Sigmoid colon (tissue), 7 donors: Measurements from ENCODE around the gene ZNF362. TPM values are rescaled to one million over a fixed set of nuclear protein-coding genes. Genes with fewer than 3 reads are reported as not detected.
"Not testable (repeated sequence)": the region's sequence is repeated elsewhere in the genome, so short reads cannot be mapped to it uniquely, and the experiment has no call there.

ENCODE experiments used
- DNase-seq: peaks from one replicate; pipeline ENCODE4 v3.0.0-alpha.2; 2019
- H3K27ac ChIP-seq, 4 donors: fragments of 200-600 bp; sonication (generic); one replicate each; pipeline ENCODE4 v1.5.1; 2016 to 2019; ENCODE audit warnings: mild to moderate bottlenecking in 1 of 4
- H3K27me3 ChIP-seq, 3 donors: fragments of 200-600 bp; sonication (generic); one replicate each; pipeline ENCODE4 v1.5.1; 2019; ENCODE audit warnings: mild to moderate bottlenecking in 1 of 3
- H3K36me3 ChIP-seq, 4 donors: fragments of 200-600 bp; sonication (generic); one replicate each; pipeline ENCODE4 v1.5.1; 2016 to 2019
- H3K4me1 ChIP-seq, 4 donors: fragments of 200-600 bp; sonication (generic); one replicate each; pipeline ENCODE4 v1.5.1; 2017 to 2019
- H3K4me3 ChIP-seq, 4 donors: fragments of 200-600 bp; sonication (generic); one replicate each; pipeline ENCODE4 v1.5.1; 2017 to 2019; ENCODE audit warnings: mild to moderate bottlenecking in 2 of 4, moderate library complexity in 1 of 4
- H3K9me3 ChIP-seq, 4 donors: fragments of 200-600 bp in 3 of 4; sonication (generic) in 3 of 4; one replicate each; pipeline versions ENCODE4 v1.5.1 to v1.6.1; 2013 to 2019
- EP300 ChIP-seq, 4 donors: sonication (generic); formaldehyde crosslinking; IDR thresholded peaks; one replicate each; pipeline ENCODE4 v1.6.1; 2017; ENCODE audit warnings: antibody characterized with exemption in 4 of 4
- POLR2A ChIP-seq, 2 donors: fragments of 450-650 bp; IDR thresholded peaks; one replicate each; pipeline ENCODE4 v1.6.1; 2016; ENCODE audit warnings: antibody characterized with exemption in 2 of 2, mild to moderate bottlenecking in 2 of 2, moderate library complexity in 2 of 2
- POLR2AphosphoS5 ChIP-seq, 4 donors: sonication (generic); formaldehyde crosslinking; IDR thresholded peaks; one replicate each; pipeline ENCODE4 v1.6.1; 2017; ENCODE audit warnings: antibody characterized with exemption in 4 of 4
- WGBS, 2 donors: extraction: QIAGEN DNeasy Blood & Tissue Kit; methylation state at CpG; one replicate each; pipeline ENCODE4 v1.1.7; 2013; 5-methylcytosine and 5-hydroxymethylcytosine counted together
- intact Hi-C: fragments of 100-400 bp; cut with DNase I; formaldehyde crosslinking; loops from one replicate; pipeline ENCODE4 v1.15.1; 2023
- polyA plus RNA-seq, 3 donors: library from polyadenylated mRNA; stranded (reverse); fragments of 200-250 nt; gene quantifications; one replicate each; pipeline ENCODE4 v1.2.3, GENCODE V29; 2013
- total RNA-seq, 4 donors: library from RNA; depleted of rRNA; stranded (reverse); fragments of >200 nt; gene quantifications; one replicate each; pipeline ENCODE4 v1.1.0, GENCODE V29; 2016
- TF ChIP-seq, protein P1 (sequence below), 4 experiments: fragments of 450-650 bp in 3 of 4; fragments of 200-600 bp in 1 of 4; IDR thresholded peaks; one replicate each; pipeline ENCODE4 v1.5.1; 2016 to 2019; ENCODE audit warnings: antibody characterized with exemption in 4 of 4, mild to moderate bottlenecking in 3 of 4, moderate library complexity in 2 of 4
- donor health status: healthy with polysubstance abuse.
- donor health status: Bipolar disorder and iron deficiency.
- donor health status: healthy.

The ZNF362 gene
- total and polyA plus RNA-seq, 7 donors = 3.5 to 18.8 (median 11.2) TPM

- Histone ChIP-seq H3K27me3 (no peaks in the 10 kb centered on the region), H3K4me3 (no peak overlapping the region), H3K4me1 (no peaks in the 10 kb centered on the region), H3K36me3 (no peaks in the 10 kb centered on the region), H3K9me3 (no peaks in the 10 kb centered on the region), H3K27ac (no peak overlapping the region)
- intact Hi-C loops = no loop called here
- no peak for DNase-seq
- WGBS, 2 donors = 89 to 95% methylated on average over 2 of the region's 2 CpGs
- no peak for TF ChIP-seq POLR2A (IDR thresholded peaks at IDR 0.05)
- TF ChIP-seq, protein P1, sequence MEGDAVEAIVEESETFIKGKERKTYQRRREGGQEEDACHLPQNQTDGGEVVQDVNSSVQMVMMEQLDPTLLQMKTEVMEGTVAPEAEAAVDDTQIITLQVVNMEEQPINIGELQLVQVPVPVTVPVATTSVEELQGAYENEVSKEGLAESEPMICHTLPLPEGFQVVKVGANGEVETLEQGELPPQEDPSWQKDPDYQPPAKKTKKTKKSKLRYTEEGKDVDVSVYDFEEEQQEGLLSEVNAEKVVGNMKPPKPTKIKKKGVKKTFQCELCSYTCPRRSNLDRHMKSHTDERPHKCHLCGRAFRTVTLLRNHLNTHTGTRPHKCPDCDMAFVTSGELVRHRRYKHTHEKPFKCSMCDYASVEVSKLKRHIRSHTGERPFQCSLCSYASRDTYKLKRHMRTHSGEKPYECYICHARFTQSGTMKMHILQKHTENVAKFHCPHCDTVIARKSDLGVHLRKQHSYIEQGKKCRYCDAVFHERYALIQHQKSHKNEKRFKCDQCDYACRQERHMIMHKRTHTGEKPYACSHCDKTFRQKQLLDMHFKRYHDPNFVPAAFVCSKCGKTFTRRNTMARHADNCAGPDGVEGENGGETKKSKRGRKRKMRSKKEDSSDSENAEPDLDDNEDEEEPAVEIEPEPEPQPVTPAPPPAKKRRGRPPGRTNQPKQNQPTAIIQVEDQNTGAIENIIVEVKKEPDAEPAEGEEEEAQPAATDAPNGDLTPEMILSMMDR (IDR thresholded peaks at IDR 0.05) = no peak
- no peak for TF ChIP-seq POLR2AphosphoS5 (IDR thresholded peaks at IDR 0.05)
- no peak for TF ChIP-seq EP300 (IDR thresholded peaks at IDR 0.05)
Measured at GRCh38 chr1:33235521-33235920, 20.8 kb upstream of the ZNF362 start.

- no peak for DNase-seq
- Histone ChIP-seq H3K36me3 (no peaks in the 10 kb centered on the region), H3K4me3 (no peak overlapping the region), H3K27me3 (no peaks in the 10 kb centered on the region), H3K27ac (no peak overlapping the region), H3K9me3 (no peaks in the 10 kb centered on the region), H3K4me1 (no peaks in the 10 kb centered on the region)
- TF ChIP-seq, protein P1 (IDR thresholded peaks at IDR 0.05) = no peak
- TF ChIP-seq POLR2AphosphoS5 (IDR thresholded peaks at IDR 0.05) (no peak), EP300 (IDR thresholded peaks at IDR 0.05) (no peak), POLR2A (IDR thresholded peaks at IDR 0.05) (no peak)
- 68 to 81% methylated on average over 2 of the region's 2 CpGs for WGBS, 2 donors
- intact Hi-C loops = no loop called here
Measured at GRCh38 chr1:33236498-33236897, 19.8 kb upstream of the ZNF362 start.

DNA sequence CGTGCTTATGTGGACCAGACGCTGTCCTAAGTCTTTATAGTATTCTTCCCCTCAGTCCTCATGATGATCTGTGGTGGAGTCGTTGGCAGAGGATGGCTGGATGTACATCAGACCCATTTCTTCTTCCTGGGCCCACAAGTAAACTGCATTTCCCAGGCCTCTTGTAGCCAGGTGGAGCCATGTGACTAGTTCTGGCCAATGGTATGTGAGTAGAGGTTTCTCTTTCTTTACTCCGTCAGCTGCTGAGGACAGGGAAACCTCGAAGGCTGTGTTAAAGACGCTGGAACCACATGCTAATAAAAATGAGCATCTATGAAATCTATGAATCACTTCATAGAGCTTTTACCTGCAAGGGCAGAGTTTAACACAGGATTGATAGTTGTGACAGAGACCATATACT lies 18.7 kb upstream of the ZNF362 start:
- intact Hi-C loops = no loop called here

DNA sequence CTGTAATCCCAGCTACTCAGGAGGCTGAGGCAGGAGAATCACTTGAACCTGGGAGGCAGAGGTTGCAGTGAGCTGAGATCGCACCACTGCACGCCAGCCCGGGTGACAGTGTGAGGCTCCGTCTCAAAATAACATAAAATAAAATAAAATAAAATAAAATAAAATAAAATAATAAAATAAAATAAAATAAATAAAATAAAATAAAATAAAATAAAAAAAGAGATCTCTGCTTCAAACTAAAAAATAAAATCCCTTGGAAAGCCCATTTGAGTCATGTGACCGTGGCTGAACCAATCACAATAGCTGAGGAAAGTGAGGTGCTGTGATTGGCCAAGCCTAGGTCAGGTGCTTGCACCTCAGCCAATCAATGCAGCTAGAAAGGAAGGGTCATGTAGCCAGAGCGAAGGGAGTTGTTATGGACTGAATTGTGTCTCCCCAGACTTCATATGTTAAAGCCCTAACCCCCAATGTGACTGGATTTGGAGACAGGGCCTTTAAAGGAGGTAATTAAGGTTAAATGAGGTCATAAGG lies 18.0 kb upstream of the ZNF362 start:
- H3K36me3 ChIP-seq, intact Hi-C loops, H3K27ac ChIP-seq, H3K9me3 ChIP-seq, H3K4me1 ChIP-seq, H3K27me3 ChIP-seq, H3K4me3 ChIP-seq, DNase-seq: not testable (repeated sequence)
- WGBS, 2 donors = 96 to 97% methylated on average over 6 of the region's 6 CpGs

More for the DNA sequence above, 18.7 kb upstream of the ZNF362 start:
- no peak for DNase-seq
- 77 to 85% methylated on average over 6 of the region's 6 CpGs for WGBS, 2 donors
- Histone ChIP-seq H3K27ac (no peak overlapping the region), H3K4me3 (no peak overlapping the region), H3K36me3 (no peaks in the 10 kb centered on the region), H3K27me3 (no peaks in the 10 kb centered on the region), H3K4me1 (no peaks in the 10 kb centered on the region), H3K9me3 (no peaks in the 10 kb centered on the region)
- TF ChIP-seq EP300 (IDR thresholded peaks at IDR 0.05) (no peak), POLR2AphosphoS5 (IDR thresholded peaks at IDR 0.05) (no peak), POLR2A (IDR thresholded peaks at IDR 0.05) (no peak)
- TF ChIP-seq, protein P1 (IDR thresholded peaks at IDR 0.05) = no peak

DNA sequence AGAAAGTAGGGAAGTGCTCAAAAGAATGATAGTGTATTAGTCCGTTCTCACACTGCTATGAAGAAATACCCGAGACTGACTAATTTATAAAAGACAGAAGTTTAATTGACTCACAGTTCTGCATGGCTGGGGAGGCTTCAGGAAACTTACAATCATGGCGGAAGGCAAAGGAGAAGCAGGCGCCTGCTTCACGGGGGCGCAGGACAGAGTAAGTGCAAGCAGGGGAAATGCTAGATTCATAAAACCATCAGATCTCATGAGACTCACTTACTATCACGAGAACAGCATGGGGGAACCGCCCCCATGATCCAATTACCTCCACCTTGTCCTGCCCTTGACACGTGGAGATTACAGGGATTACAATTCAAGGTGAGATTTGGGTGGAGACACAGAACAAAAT lies 16.9 kb upstream of the ZNF362 start:
- WGBS, 2 donors = 70 to 81% methylated on average over 9 of the region's 9 CpGs
- H3K9me3 ChIP-seq, H3K27me3 ChIP-seq, H3K27ac ChIP-seq, DNase-seq, H3K4me3 ChIP-seq, intact Hi-C loops, H3K36me3 ChIP-seq, H3K4me1 ChIP-seq: not testable (repeated sequence)

- DNase-seq = no peak
- no peaks in the 10 kb centered on the region for H3K36me3 ChIP-seq
- no peak overlapping the region for H3K27ac ChIP-seq
- TF ChIP-seq EP300 (IDR thresholded peaks at IDR 0.05) = no peak
- intact Hi-C loops = no loop called here
- H3K4me1 ChIP-seq = no peaks in the 10 kb centered on the region
- H3K9me3 ChIP-seq = no peaks in the 10 kb centered on the region
- no peaks in the 10 kb centered on the region for H3K27me3 ChIP-seq
- 83 to 87% methylated on average over 4 of the region's 4 CpGs for WGBS, 2 donors
- H3K4me3 ChIP-seq = no peak overlapping the region
Measured at GRCh38 chr1:33241866-33242265, 14.4 kb upstream of the ZNF362 start.
